Neuronal stem cell (in vitro differentiated cells): Measurements from ENCODE around the gene ZMYND10.

Experiments
- DNase-seq: peaks from one replicate; pipeline ENCODE4 v3.0.0-alpha.2; 2013; ENCODE audit warnings: low spot score
- H2AFZ ChIP-seq: one replicate; pipeline ENCODE4 v1.6.1; 2013; ENCODE audit warnings: mild to moderate bottlenecking, low read length, inconsistent platforms
- H2AK5ac ChIP-seq: 2 replicates; pipeline ENCODE4 v1.6.1; 2013; ENCODE audit warnings: low read depth, mild to moderate bottlenecking, inconsistent platforms, low read length, moderate library complexity, mixed read lengths
- H2BK120ac ChIP-seq: 2 replicates; pipeline ENCODE4 v1.6.1; 2013; ENCODE audit warnings: low read depth, mild to moderate bottlenecking, inconsistent platforms, low read length, moderate library complexity, mixed read lengths
- H2BK12ac ChIP-seq: one replicate; pipeline ENCODE4 v1.6.1; 2013; ENCODE audit warnings: low read length, inconsistent platforms
- H2BK15ac ChIP-seq: 2 replicates; pipeline ENCODE4 v1.6.1; 2013; ENCODE audit warnings: mild to moderate bottlenecking, low read length, inconsistent platforms, mixed read lengths
- H2BK5ac ChIP-seq: one replicate; pipeline ENCODE4 v1.6.1; 2013; ENCODE audit warnings: inconsistent platforms, mild to moderate bottlenecking, low read length, moderate library complexity
- H3K14ac ChIP-seq: one replicate; pipeline ENCODE4 v1.6.1; 2013; ENCODE audit warnings: low read length, inconsistent platforms
- H3K18ac ChIP-seq: 2 replicates; pipeline ENCODE4 v1.6.1; 2013; ENCODE audit warnings: low read length, inconsistent platforms
- H3K23ac ChIP-seq: 2 replicates; pipeline ENCODE4 v1.6.1; 2013; ENCODE audit warnings: low read depth, mild to moderate bottlenecking, mixed read lengths, low read length, inconsistent platforms; ENCODE audit not compliant: poor library complexity
- H3K27ac ChIP-seq: replicated peaks from 3 replicates; pipeline ENCODE4 v1.5.1; 2013; ENCODE audit warnings: low read length, inconsistent platforms
- H3K27me3 ChIP-seq, 3 experiments: 2 replicates each; pipeline ENCODE4 v1.6.1; 2013; ENCODE audit warnings: low read length in 3 of 3, mild to moderate bottlenecking in 2 of 3, inconsistent platforms in 1 of 3, low read depth in 1 of 3, mixed read lengths in 1 of 3, moderate library complexity in 1 of 3; ENCODE audit not compliant: control insufficient read depth in 3 of 3, insufficient read depth in 3 of 3
- H3K36me3 ChIP-seq, 2 donors: replicated peaks in 1 of 2; 2 replicates each; pipeline ENCODE4 v1.6.1; 2013; ENCODE audit warnings: low read length in 2 of 2; ENCODE audit not compliant: control insufficient read depth in 2 of 2, insufficient read depth in 2 of 2
- H3K4ac ChIP-seq: 2 replicates; pipeline ENCODE4 v1.6.1; 2013; ENCODE audit warnings: inconsistent platforms, mild to moderate bottlenecking, low read length, moderate library complexity
- H3K4me1 ChIP-seq, 2 donors: 1 replicate in 1 of 2; 2 replicates in 1 of 2; pipeline ENCODE4 v1.6.1; 2013; ENCODE audit warnings: low read length in 2 of 2, low read depth in 1 of 2; ENCODE audit not compliant: control insufficient read depth in 2 of 2, insufficient read depth in 1 of 2
- H3K4me2 ChIP-seq: one replicate; pipeline ENCODE4 v1.6.1; 2013; ENCODE audit warnings: mild to moderate bottlenecking, low read length, inconsistent platforms; ENCODE audit not compliant: insufficient read depth, poor library complexity, severe bottlenecking
- H3K4me3 ChIP-seq, 2 donors: 2 replicates each; pipeline ENCODE4 v1.5.1; 2013; ENCODE audit warnings: low read length in 2 of 2, mild to moderate bottlenecking in 2 of 2, inconsistent platforms in 1 of 2, moderate library complexity in 1 of 2
- H3K79me1 ChIP-seq: one replicate; pipeline ENCODE4 v1.6.1; 2013; ENCODE audit warnings: low read depth, mild to moderate bottlenecking, inconsistent platforms, low read length, moderate library complexity
- H3K9ac ChIP-seq: one replicate; pipeline ENCODE4 v1.6.1; 2013; ENCODE audit warnings: mild to moderate bottlenecking, low read depth, low read length, inconsistent platforms; ENCODE audit not compliant: poor library complexity
- H3K9me3 ChIP-seq, 2 donors: replicated peaks in 1 of 2; 2 replicates each; pipeline versions ENCODE3 to v1.6.1; 2013; ENCODE audit warnings: low read length in 2 of 2, mild to moderate bottlenecking in 2 of 2, inconsistent platforms in 1 of 2, low read depth in 1 of 2, mixed read lengths in 1 of 2, moderate library complexity in 1 of 2; ENCODE audit not compliant: control insufficient read depth in 2 of 2, insufficient read depth in 1 of 2
- H4K8ac ChIP-seq: one replicate; pipeline ENCODE4 v1.6.1; 2013; ENCODE audit warnings: low read depth, mild to moderate bottlenecking, inconsistent platforms, low read length, moderate library complexity
- H4K91ac ChIP-seq: one replicate; pipeline ENCODE4 v1.6.1; 2013; ENCODE audit warnings: low read length, low read depth, mild to moderate bottlenecking, inconsistent platforms; ENCODE audit not compliant: poor library complexity
- WGBS, 2 donors: extraction: QIAGEN DNeasy Blood & Tissue Kit; methylation state at CpG; one replicate each; pipeline ENCODE4 v1.1.7; 2013; ENCODE audit warnings: missing lambda C conversion rate in 2 of 2, mixed read lengths in 1 of 2; ENCODE audit not compliant: insufficient read length in 2 of 2, insufficient replicate concordance in 1 of 2; ENCODE audit errors: extremely low coverage in 2 of 2; 5-methylcytosine and 5-hydroxymethylcytosine counted together

The ZMYND10 gene

GRCh38 chr3:50296721-50297383 is 48.7 kb downstream of the ZMYND10 start:
- Histone ChIP-seq H2BK120ac (no peak overlapping the region), H3K36me3 (no peaks in the 10 kb centered on the region), H3K4ac (no peak overlapping the region), H3K18ac (no peak overlapping the region), H2BK12ac (no peak overlapping the region), H3K4me1 (peaks cover 10 to 17% of the 10 kb centered on the region in 2 donors), H3K9ac (no peak overlapping the region), H2BK5ac (no peak overlapping the region), H3K79me1 (peaks cover under 1% of the 10 kb centered on the region), H4K8ac (no peak overlapping the region), H3K27me3 (no peaks in the 10 kb centered on the region), H2AFZ (no peak overlapping the region), H3K9me3 (no peaks in the 10 kb centered on the region), H2BK15ac (no peak overlapping the region), H3K4me2 (no peak overlapping the region), H2AK5ac (no peak overlapping the region), H3K23ac (no peak overlapping the region), H3K27ac (no peak overlapping the region), H3K14ac (no peak overlapping the region), H3K4me3 (no peak overlapping the region), H4K91ac (no peak overlapping the region)
- no CpG with 5 or more reads among the region's 18 CpGs for WGBS, 2 donors
- DNase-seq: no peak

GRCh38 chr3:50295553-50296431 is 49.7 kb downstream of the ZMYND10 start:
- Histone ChIP-seq H4K8ac (no peak overlapping the region), H3K23ac (no peak overlapping the region), H3K4me1 (peaks cover 16 to 24% of the 10 kb centered on the region in 2 donors), H2BK120ac (no peak overlapping the region), H3K9me3 (no peaks in the 10 kb centered on the region), H2BK12ac (no peak overlapping the region), H2AK5ac (no peak overlapping the region), H3K36me3 (no peaks in the 10 kb centered on the region), H2BK5ac (no peak overlapping the region), H3K4ac (no peak overlapping the region), H3K9ac (no peak overlapping the region), H3K4me3 (no peak overlapping the region), H3K18ac (no peak overlapping the region), H3K4me2 (no peak overlapping the region), H4K91ac (no peak overlapping the region), H2AFZ (no peak overlapping the region), H3K79me1 (peaks cover 7% of the 10 kb centered on the region), H3K27ac (no peak overlapping the region), H3K27me3 (no peaks in the 10 kb centered on the region), H3K14ac (no peak overlapping the region), H2BK15ac (no peak overlapping the region)
- WGBS, 2 donors: no CpG with 5 or more reads among the region's 8 CpGs
- no peak for DNase-seq

- no peak overlapping the region for H2BK15ac ChIP-seq
- no peak overlapping the region for H2BK120ac ChIP-seq
- peaks cover 6 to 10% of the 10 kb centered on the region in 2 donors for H3K36me3 ChIP-seq
- no peak overlapping the region for H3K4ac ChIP-seq
- H3K4me1 ChIP-seq: peaks cover 12 to 16% of the 10 kb centered on the region in 2 donors
- H4K8ac ChIP-seq: no peak overlapping the region
- DNase-seq: no peak
- WGBS, 2 donors: no CpG with 5 or more reads among the region's 22 CpGs
- H3K79me1 ChIP-seq: peaks cover 10% of the 10 kb centered on the region
- no peaks in the 10 kb centered on the region for H3K9me3 ChIP-seq
- no peak overlapping the region for H3K23ac ChIP-seq
- H2BK12ac ChIP-seq: no peak overlapping the region
- H2AFZ ChIP-seq: no peak overlapping the region
- H3K14ac ChIP-seq: no peak overlapping the region
- no peak overlapping the region for H3K4me2 ChIP-seq
- no peak overlapping the region for H2BK5ac ChIP-seq
- peak overlapping the region in 1 of 2 donors; percentile 34 for H3K4me3 ChIP-seq
- no peak overlapping the region for H3K18ac ChIP-seq
- H3K27me3 ChIP-seq: no peaks in the 10 kb centered on the region
- H3K9ac ChIP-seq: peak overlapping the region; percentile 7
- H3K27ac ChIP-seq: no peak overlapping the region
- H4K91ac ChIP-seq: no peak overlapping the region
- no peak overlapping the region for H2AK5ac ChIP-seq
These were observed 50.8 kb downstream of the ZMYND10 start for GRCh38 chr3:50294492-50295403.
